Activated T-cell treated with anti-CD3 and anti-CD28 coated beads for 48 hours (primary cell): ENCODE data around the gene N4BP3.

ENCODE experiments used
- DNase-seq: peaks from one replicate; pipeline ENCODE4 v3.0.0-alpha.2; 2020; ENCODE audit warnings: low read depth

N4BP3 gene

DNA sequence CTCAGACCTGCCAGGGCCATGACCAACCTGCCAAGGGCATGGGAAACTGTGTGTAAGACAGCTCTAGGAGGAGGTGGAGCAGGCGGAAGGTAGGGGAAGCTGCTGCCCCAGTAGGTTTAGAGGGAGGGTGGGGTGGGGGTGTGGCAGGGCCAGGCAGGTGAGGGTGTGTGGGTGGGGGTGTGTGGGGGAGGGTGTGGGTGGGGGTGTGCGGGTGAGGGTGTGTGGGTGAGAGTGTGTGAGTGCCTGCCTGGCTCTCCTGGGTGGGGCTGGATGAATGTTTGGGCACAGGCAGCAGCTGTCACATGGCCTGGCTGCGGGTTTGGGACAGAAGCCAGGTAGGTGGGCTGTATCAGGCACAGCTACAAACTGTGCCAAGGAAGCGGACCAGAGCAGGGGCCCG lies 8.8 kb upstream of the N4BP3 start:
- DNase-seq = no peak

DNA sequence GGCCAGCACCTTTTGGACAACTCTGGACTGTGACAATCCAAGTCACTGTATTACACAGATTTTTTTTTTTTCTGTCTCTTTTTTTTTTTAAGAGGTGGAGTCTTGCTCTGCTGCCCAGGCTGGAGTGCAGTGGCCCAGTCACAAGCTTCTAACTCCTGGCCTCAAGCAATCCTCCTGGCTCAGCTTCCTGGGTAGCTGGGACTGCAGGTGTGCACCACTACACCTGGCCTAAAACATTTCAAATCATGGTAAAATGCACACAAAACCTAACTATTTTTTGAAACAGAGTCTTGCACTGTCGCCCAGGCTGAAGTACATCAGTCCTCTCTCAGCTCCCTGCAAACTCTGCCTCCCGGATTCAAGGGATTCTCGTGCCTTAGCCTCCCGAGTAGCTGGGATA lies 7.2 kb upstream of the N4BP3 start:
- DNase-seq = no peak

DNA sequence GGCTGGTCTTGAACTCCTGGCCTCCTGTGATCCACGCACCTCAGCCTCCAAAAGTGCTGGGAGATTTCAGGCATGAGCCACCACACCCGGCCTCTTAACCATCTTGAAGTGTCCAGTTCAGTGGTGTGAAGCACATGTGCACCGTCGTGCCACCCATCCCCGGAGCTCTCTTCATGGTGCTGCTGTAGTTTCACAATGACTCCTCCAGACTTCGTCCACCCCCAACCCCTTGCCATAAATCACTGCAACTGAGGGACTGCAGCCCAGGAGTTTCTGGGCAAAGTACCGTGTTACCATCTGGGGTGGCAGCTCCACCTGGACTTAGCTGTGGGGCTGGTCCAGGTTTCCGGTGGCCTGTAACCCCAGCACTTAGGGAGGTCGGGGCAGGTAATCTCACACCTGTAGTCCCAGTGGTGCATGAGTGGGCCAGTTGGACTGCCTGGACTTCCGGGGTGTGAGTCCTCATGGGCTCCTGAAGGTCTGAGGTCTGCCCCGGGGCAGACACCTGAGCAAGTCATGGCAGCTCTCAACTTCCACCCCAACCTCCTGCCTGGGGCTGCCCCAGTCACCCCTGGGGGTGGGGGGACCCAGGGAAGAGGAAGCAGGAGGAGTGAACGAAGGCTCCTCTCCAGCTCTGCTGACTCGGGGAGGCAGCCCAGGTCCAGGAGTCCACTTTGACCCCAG lies 6.6 kb upstream of the N4BP3 start:
- DNase-seq = no peak

DNA sequence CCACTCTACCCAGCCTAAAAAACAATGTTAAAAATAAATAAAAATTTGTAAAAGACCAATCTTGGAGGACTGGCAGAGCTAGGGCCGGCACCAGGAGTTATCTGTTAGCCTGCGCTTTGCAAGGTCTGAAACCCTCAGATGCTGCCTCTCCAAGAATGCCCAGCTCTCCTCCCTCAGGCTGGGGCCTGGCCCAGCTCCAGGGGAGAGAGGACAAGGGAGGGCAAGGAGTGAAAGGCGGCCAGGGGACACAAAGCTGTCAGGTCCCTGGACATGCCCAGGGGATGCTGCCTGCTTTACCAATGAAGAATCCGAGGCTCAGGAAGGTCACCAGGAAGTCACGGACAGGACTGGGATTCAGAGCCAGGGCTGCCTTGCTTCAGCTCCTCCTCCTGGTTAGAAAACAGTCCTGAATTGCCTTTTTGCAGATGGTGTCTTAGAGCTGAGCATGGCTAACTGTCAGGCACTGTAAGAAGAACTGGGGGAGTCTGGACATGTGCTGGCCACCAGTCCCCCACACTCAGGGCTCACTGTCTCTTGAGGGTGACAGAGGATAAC lies 5.5 kb upstream of the N4BP3 start:
- no peak for DNase-seq

DNA sequence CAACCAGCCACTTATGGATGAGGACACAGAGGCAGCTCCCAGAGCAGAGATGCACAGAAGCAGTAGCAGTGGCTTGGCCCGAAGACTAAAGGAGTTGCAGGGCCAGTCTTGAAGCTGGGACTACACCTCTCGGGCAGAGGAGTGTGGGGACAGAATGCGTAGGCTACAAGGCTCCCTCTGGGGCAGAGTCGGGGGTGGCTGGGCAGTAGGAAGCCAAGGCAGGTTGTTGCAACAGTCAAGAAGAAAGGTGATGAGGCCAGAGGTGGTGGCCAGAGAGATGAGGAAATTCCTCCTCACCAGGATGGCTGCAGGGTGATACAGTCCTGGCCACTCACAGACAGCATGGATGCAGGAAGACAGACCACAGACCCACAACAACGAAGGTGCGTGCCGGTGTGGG lies 4.9 kb upstream of the N4BP3 start:
- DNase-seq = no peak

DNA sequence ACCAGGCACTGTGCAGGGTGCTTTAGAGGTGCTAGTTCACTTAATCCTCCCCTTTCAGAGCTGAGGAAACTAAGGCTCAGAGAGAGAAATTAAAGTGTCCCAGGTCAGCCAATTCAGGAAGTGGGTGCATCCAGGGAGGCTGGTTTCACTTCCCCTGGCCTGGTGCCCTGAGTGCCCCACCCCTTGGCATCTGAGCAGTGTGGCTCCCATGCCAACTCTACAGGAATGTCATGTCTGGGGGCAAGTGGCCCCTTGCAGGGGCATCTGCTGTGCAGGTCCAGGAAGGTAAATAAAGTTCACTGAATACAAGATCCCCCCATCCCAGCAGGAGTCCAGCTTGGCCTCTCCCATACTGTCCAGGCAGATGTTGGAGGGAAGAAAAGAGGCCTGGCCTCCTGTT lies 4.4 kb upstream of the N4BP3 start:
- DNase-seq = no peak

DNA sequence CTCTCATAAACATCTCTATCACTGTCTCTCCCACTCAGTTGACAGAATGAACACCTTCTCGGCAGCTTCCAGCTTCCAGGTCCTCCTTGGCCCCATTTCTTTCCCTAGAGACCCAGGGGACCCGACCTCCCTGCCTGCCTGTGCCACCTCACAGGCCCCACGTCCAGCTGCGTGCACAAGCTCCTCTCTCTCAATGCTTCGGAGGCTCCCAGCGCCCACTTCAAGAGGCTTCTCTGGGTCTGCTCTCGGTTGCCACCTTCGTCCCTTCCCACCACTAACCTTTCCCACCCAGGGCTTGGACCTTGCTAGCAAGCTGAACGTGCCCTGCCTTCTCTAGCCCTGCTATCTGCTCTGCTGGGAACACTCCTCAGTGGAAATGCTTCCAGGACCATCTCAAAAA lies 2.8 kb upstream of the N4BP3 start:
- DNase-seq = no peak

DNA sequence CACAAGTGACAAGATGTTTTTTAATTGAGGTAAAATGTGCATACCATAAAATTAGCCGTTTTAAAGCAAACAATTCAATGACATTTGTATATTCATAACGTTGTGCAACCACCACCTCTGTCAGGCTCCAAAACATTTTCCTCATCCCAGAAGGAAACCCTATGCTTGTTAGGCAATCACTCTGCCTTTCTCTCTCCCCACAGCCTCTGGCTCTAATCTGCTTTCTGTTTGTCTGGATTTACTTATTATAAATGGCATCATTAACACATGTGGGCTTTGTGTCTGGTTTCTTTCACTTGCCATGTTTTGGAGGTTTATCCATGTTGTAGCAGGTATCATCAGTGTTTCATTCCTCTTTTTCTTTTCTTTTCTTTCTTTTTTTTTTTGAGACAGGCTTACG lies 1.4 kb upstream of the N4BP3 start:
- DNase-seq = no peak

DNA sequence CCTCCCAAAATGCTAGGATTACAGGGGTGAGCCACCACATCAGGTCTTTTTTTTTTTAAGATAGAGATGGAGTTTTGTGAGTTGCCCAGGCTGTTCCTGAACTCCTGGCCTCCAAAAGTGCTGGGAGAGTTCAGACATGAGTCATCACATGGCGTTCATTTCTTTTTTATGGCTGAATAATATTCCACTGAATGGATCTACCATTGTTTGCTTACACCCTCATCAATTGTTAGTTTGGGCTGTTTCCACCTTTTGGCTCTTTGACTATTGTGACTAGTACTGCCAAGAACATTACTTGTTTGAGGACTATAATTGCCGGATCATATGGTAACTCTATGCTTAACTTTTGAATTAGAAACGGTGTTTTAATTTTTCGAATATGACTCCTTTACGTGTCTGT lies 787 bp upstream of the N4BP3 start:
- DNase-seq = no peak

DNA sequence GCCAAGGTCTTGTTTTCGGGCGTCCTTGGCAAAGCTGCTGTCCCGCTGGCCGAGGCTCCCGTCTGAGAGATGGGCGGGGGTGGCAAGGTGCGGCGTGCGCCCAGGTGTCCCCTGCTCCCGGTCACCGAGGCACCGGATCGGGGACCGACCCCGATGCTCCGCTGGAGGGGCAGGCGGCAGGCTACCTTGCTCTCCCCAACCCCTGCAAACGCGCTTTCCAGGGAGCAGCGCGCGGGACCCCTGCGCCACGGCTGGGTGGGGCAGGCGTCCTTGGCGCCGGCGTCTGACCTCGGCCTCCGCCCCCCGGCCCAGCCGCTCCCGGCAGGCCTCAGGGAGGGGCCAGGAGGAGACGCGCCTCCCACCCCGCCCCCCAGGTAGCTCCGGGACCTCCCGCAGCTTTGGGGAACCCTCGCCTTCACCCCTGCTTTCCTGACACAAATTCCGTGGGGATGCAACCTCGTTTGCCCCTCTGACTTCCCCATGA lies 551 bp downstream of the N4BP3 start:
- peak; percentile 29 for DNase-seq

DNA sequence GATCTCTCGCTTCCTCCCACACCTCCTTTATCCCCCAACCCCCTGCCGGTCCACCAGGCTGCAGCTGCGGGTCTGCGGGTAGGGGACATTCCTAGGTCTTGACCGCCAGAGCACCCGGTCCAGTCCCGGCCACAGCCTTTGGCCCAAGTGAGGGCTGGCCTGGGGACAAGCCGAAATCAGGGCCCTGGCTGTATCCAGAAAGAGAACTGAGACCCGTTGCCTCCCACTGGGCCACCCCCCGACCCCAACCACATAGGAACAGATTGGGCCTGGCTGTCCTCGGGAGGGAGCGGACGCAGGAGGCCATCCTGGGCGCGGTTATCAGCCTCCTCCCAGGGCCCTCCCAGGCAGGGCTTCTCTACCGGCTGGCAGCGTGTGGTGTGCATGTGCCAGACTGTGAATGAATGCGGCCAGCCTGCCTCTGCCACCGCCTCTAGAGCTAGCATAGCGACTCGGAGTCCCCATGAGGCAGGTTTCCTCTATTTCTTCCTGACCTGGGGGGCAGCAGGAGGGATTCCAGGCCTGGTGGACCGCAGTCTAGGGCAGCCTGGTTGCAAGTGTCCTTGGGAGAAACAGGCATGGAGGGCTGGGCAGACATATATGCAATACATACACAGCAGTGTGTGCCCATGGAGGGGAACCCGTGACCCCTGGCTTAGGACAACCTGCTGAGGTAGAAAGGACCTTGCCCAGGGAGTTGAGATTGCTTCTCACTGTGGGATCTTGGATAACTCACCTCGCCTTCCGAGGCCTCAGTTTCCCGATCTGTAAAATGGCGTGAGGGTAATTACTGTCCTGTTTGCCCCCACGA lies 1.2 kb downstream of the N4BP3 start:
- peak; percentile 29 for DNase-seq

DNA sequence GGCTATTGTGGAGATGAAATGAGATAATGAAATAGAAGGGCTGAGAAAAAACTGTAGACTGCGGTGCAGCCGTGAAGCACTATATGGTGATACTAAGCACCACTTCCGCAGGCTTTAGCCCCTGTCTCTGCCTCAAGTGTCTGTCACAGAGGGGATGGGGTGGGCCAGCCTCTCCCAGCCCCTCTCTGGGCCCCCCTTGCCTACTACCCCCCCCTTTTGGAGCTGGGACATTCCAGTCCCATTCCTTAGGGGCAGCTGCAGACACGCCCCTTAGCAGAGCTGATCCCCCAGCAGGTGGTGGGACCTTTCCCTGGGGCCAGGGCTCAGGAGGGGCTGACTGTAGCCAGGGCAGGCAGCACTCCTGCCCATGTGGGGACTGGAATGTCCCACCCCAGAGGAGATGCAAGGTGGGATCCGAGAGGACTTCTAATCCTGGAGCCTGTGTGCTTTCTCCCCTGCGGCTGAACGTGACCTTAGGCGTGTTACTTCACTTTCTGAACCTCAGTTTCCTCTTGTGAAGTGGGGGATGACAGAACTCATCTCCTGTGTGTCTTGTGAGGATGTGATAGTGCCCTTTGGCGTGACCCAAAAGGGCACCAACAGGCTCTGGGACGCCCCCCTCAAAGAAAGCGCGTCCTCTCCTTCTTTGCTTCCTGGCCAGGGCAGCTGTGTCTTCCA lies 1.9 kb downstream of the N4BP3 start:
- DNase-seq = no peak

DNA sequence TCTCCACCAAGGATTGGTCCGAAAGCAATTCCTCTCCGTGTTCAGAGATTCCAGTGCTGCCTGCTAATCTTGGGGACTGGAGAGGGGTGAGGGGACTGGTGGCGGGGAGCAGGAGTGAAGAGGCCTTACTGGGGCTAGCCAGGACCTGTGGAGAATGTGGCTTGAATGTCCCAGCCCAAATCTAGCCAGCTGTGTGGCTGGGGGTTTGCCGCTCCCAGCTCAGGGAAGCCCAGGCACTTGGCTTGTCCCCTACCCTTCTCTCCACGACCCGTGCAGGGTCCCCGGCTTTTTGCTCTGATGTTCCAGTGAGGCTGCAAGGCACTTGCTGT lies 2.4 kb downstream of the N4BP3 start:
- DNase-seq = no peak

DNA sequence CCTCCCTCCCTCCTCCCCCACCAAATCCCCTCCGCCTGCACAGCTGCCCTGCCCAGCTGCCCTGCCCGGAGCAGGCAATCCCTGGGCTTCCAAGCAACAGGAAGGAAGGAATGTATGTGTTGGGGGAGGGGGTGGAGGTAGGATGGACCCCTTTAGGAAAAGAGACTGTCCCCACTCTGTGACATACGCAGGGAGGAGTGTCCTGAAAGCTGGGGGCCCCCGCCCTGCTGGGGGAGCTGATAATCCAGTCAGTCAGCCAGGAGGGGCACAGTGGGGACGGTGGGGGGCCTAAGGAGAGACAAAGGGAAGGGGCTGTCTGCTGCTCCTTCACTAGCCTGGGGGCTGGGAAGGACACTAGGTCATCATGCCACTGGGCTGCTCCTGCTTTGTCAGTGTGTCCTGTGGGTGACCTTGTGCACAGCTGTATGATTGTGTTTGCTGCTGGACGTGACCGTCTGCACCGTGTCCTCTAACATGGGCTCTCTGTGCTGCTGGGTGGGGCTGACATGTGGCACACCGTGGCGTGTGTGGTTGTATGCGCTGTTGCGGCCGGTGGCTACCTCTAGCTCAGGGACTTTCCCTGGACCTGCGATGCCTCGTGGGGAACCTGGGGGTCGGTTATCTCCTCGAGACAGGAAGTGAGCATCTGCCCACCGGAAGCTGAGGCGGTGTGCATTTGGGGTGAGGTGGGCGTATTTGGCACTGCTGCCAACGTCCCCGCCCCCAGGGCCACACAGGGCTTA lies 3.0 kb downstream of the N4BP3 start:
- DNase-seq = peak; percentile 51

DNA sequence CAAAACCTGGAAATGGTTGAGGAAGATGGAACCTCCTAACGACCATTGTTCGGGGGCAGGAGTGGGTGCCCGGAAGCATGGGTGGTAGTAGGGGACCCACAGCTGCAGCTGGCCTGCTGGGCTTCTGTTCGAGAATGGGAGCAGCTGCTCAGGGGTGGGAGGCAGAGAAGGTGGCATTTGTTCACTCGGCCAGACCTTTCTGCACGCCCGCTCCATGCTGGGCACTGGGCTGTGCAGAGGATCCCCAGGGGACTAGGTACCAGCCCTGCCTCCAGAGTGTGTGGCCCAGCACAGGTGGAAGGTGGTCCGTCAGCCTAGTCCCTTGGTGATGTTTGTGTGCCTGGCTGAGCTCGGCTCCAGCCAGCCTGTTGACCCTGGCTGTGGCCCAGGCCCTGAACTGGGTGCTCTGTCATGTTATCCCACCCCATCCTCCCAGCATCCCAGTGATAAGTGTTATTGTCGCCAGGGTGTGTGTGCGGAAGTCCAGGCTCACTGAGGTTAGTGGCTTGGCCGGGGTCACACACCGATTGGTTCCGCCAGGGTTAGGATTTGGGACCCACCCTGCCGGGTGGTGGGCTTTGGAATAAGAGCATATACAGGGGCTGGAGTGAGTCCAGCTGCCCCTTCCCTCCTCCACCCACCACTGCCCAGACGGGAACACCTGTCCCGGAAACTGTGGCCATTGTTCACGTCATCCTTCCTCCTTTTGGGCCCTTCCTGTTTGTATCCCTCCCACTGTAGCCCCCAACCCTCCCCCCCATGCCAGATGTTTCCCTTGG lies 4.8 kb downstream of the N4BP3 start:
- DNase-seq = no peak

DNA sequence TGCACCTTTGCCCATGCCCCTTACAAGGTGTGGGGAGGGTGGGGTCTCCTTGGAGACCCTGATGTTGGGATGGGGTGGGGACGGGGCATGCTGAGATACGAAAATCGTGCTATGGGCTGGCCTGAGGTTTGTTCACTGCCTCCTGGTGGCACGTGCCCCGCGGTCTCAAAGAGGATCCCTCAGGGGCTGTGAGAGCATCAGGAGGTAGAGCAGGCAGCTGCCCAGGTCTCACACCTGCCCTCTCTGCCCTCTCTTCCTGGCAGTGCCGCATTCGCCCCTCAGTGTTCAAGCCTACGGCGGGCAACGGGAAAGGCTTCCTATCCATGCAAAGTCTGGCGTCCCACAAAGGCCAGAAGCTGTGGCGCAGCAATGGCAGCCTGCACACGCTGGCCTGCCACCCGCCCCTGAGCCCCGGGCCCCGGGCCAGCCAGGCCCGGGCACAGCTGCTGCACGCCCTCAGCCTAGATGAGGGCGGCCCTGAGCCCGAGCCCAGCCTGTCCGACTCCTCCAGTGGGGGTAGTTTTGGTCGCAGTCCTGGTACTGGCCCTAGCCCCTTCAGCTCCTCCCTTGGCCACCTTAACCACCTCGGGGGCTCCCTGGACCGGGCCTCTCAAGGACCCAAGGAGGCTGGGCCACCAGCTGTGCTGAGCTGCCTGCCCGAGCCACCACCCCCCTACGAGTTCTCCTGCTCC lies 6.7 kb downstream of the N4BP3 start:
- no peak for DNase-seq

DNA sequence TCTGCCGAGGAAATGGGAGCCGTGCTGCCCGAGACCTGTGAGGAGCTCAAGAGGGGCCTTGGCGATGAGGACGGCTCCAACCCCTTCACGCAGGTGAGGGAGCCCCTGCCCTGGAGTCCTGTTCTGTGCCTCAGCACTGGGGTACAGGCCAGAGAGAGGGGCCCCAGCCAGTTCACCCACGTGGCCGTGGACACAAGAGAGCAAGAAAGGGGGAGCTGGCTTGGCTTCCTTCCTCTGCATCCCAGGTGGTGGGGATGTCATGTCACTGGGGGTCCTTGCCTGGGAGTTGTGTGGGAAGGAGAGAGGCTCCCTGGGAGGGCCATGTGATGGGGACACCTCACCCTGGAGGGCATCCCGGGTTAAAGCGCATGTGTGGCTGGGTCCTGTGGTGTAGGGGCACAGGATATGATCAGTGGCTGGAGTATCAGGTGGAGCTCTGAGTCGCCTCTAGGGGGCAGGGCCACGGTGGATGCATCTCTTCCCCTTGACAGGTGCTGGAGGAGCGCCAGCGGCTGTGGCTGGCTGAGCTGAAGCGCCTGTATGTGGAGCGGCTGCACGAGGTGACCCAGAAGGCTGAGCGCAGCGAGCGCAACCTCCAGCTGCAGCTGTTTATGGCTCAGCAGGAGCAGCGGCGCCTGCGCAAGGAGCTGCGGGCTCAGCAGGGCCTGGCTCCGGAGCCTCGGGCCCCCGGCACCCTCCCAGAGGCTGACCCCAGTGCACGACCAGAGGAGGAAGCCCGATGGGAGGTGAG lies 7.5 kb downstream of the N4BP3 start:
- DNase-seq = peak; percentile 78

DNA sequence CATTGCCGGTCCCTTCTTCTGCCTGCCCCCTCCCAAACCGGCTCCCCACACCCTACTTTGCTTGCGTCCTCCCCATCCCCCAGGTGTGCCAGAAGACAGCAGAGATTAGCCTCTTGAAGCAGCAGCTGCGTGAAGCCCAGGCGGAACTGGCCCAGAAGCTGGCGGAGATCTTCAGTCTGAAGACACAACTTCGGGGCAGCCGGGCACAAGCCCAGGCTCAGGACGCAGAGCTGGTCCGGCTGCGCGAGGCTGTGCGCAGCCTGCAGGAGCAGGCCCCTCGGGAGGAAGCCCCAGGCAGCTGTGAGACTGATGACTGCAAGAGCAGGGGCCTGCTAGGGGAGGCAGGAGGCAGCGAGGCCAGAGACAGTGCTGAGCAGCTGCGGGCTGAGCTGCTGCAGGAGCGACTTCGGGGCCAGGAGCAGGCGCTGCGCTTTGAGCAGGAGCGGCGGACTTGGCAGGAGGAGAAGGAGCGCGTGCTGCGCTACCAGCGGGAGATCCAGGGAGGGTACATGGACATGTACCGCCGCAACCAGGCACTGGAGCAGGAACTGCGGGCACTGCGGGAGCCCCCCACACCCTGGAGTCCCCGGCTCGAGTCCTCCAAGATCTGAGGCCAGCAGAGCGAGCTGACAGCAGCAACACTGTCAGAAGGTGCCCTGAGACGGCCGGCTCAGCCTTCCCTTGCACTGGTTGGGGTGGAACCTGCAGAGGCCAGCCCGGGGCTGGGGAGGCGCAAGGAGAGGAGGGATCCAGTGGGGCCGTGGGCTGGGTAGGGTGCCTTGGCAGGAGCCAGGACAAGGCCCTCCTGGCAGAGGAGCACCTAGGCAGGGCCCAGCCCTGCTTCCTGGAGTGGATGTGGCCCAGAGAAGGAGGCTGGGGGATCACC lies 8.3 kb downstream of the N4BP3 start:
- no peak for DNase-seq

DNA sequence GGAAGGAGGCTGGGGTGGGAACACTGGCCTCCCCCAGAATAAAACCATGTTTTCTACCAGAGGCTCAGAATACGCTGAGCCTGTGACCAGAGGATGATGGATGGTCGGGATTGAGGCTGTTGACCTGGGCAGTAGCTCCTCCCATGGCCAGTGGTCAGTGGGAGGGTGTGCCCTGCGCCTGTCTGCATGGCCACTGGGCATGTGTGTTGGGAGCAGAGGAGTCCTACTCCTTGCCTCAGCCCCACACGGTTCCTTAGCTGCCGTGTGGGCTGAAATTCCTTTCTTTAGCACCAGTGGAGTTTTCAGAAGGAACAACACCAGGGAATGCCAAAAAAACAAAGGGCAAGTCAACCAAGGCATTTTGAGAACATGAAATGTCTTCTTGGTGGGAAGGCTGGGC lies 9.0 kb downstream of the N4BP3 start:
- DNase-seq = no peak
